ENCODE measurements around the gene ALDH16A1.

The ALDH16A1 gene

DNA sequence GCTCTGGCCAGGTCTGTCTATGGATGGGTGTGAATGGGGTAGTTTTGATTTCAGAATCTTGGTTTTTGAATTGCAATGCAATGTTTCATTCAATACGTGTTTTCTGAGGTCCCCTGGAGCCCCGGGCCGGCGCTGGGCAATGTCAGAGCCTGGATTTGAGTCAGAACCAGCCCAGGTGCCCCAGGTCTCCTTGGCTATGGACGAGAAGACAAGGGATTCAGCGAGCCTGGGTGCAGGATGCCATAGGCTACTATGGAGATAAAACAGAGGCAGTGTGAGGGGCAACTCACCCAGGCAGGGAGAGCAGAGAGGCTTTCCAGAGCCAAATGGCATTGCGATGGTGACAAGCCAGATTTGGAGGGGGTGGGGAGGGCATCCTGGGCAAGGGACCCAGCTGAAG is 33.2 kb downstream of the ALDH16A1 start:
- TF ChIP-seq, protein P1, sequence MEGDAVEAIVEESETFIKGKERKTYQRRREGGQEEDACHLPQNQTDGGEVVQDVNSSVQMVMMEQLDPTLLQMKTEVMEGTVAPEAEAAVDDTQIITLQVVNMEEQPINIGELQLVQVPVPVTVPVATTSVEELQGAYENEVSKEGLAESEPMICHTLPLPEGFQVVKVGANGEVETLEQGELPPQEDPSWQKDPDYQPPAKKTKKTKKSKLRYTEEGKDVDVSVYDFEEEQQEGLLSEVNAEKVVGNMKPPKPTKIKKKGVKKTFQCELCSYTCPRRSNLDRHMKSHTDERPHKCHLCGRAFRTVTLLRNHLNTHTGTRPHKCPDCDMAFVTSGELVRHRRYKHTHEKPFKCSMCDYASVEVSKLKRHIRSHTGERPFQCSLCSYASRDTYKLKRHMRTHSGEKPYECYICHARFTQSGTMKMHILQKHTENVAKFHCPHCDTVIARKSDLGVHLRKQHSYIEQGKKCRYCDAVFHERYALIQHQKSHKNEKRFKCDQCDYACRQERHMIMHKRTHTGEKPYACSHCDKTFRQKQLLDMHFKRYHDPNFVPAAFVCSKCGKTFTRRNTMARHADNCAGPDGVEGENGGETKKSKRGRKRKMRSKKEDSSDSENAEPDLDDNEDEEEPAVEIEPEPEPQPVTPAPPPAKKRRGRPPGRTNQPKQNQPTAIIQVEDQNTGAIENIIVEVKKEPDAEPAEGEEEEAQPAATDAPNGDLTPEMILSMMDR (IDR thresholded peaks at IDR 0.05; ENCODE audit: borderline replicate concordance, insufficient read depth, low read depth, low read length) = no peak
- no peak overlapping the region for H3K4me3 ChIP-seq (ENCODE audit: low read depth, low read length)

DNA sequence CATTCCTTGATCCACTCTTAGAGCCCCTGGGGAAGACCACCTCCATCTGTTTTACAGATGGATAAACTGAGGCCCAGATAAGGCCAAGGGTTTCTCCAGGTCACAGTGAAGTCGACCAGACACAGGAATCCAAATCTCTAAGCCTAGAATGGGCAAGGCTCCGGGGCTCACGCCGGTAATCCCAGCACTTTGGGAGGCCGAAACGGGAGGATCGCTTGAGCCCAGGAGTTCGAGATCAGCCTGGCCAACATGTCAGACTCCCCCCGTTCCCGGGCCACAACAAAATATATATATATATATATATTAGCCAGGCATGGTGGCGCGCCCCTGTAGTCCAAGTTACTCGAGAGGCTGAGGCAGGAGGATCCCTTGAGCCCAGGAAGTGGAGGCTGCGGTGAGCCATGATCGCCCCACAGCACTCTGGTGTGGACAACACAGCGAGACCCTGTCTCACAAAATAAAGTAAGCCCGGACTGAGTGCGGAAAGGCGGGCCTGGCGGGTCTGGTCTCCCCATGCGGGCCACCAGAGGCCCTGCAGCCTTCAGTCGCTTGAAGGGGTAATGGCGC is 33.8 kb downstream of the ALDH16A1 start:
- TF ChIP-seq, protein P1 (IDR thresholded peaks at IDR 0.05; ENCODE audit: borderline replicate concordance, insufficient read depth, low read depth, low read length) = peak; percentile 19; the same call in 1 of the 2 replicates
- no peak overlapping the region for H3K4me3 ChIP-seq (ENCODE audit: low read depth, low read length)

GRCh38 chr19:49487277-49488045 is 34.4 kb downstream of the ALDH16A1 start, which contains the start of gene RPL13A:
Gene RPL13A, plus strand, starts transcription at chr19:49487608. Its CDS starts 22 bp downstream, at chr19:49487630.
- TF ChIP-seq, protein P1 (IDR thresholded peaks at IDR 0.05; ENCODE audit: borderline replicate concordance, insufficient read depth, low read depth, low read length) = no peak
- peak within 1 kb of the TSS; percentile 85 for H3K4me3 ChIP-seq (ENCODE audit: low read depth, low read length)

- TF ChIP-seq, protein P1 (IDR thresholded peaks at IDR 0.05; ENCODE audit: borderline replicate concordance, insufficient read depth, low read depth, low read length) = no peak
- peak overlapping the region; percentile 85 for H3K4me3 ChIP-seq (ENCODE audit: low read depth, low read length)
These were observed 35.2 kb downstream of the ALDH16A1 start for GRCh38 chr19:49488046-49488862.

- H3K4me3 ChIP-seq (ENCODE audit: low read depth, low read length) = peak overlapping the region; percentile 85
- TF ChIP-seq, protein P1 (IDR thresholded peaks at IDR 0.05; ENCODE audit: borderline replicate concordance, insufficient read depth, low read depth, low read length) = no peak
These were observed 36.0 kb downstream of the ALDH16A1 start for GRCh38 chr19:49488863-49489537.

DNA sequence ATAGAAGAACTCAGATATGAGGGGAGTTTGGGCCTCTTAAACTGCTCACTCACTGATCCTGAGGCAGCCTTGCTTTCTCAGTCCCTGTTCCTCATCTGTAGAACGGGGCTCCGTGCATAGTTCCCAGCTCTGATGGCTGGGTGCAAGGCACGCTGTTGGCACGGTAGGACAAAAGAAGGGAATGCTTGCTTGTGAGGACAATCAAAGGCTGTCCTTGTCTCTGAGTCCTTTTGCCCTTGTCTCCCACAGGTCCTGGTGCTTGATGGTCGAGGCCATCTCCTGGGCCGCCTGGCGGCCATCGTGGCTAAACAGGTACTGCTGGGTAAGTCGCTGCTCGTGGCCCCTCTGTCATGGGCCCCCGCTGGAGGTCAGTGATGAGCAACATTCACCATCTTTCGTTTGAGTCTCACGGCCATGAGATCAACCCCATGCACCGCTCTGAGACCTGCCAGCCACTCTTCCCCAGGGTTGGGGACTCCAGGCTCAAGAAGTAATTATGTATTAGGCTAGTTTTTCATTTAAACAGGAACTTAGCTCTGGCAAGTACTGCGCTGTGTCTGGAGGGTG is 36.7 kb downstream of the ALDH16A1 start:
- TF ChIP-seq, protein P1 (IDR thresholded peaks at IDR 0.05; ENCODE audit: borderline replicate concordance, insufficient read depth, low read depth, low read length) = peak; percentile 70
- peak overlapping the region; percentile 85 for H3K4me3 ChIP-seq (ENCODE audit: low read depth, low read length)

Data from GM12875 (cell line).